HCT116 (cell line): Measurements from ENCODE around the gene DOCK2. TPM values are rescaled to one million over a fixed set of nuclear protein-coding genes. Genes with fewer than 3 reads are reported as not detected.

ENCODE experiments used
- ATAC-seq: fragments of 200-7000 bp; cut with Tn5 transposase; 2 replicates; pipeline ENCODE4 v1.9.1; 2020; ENCODE audit warnings: mild to moderate bottlenecking, moderate library complexity
- BruUV-seq: library from RNA; stranded (reverse); fragments of 400-500 nt; replicated peaks from 2 replicates; lab custom pipeline; 2021; lab: Mats Ljungman, UMichigan
- CTCF ChIA-PET: fragments of 300-600 bp; sonication (Branson Sonifier 250); formaldehyde crosslinking; loops from one replicate; lab custom pipeline; 2021; ENCODE audit warnings: antibody characterized with exemption; lab: Charles Lee
- POLR2A ChIA-PET: fragments of 300-600, 350-600 bp; sonication (Branson Sonifier 250); formaldehyde crosslinking; loops from one replicate; lab custom pipeline; 2021; ENCODE audit warnings: antibody characterized with exemption; lab: Charles Lee
- RAD21 ChIA-PET, 2 experiments: fragments of 300-600 bp; sonication (Branson Sonifier 250); formaldehyde crosslinking; loops; one replicate each; lab custom pipeline; 2023; ENCODE audit warnings: low total read pairs in 2 of 2; ENCODE audit not compliant: uncharacterized antibody in 2 of 2, unreplicated experiment in 2 of 2, low non-redundant PET in 1 of 2; lab: Charles Lee
- DNase-seq: peaks from one replicate; pipeline ENCODE4 v3.0.0-alpha.2; 2010; ENCODE audit warnings: low read depth, low spot score
- H2AFZ ChIP-seq: fragments of 200-600 bp; shearing (Covaris generic), sonication (generic); 2 replicates; pipeline ENCODE4 v1.6.1; 2017; ENCODE audit warnings: low read depth, mixed run types, mixed read lengths, antibody characterized with exemption, low read length; ENCODE audit not compliant: poor library complexity, severe bottlenecking
- H3K27ac ChIP-seq: 2 replicates; pipeline ENCODE4 v1.5.1; 2012; ENCODE audit warnings: low read depth, low read length
- H3K27me3 ChIP-seq: fragments of 200-600 bp; sonication (generic); 2 replicates; pipeline ENCODE4 v1.6.1; 2016; ENCODE audit warnings: mixed run types, low read length, mixed read lengths; ENCODE audit not compliant: insufficient read depth
- H3K36me3 ChIP-seq, 2 experiments: fragments of 200-500 bp in 1 of 2; fragments of 200-600 bp in 1 of 2; sonication (Bioruptor generic) in 1 of 2; sonication (generic) in 1 of 2; 2 replicates each; pipeline versions ENCODE4 v1.5.1 to v1.6.1; 2014 to 2016; ENCODE audit warnings: low read length in 2 of 2, inconsistent platforms in 1 of 2, mixed read lengths in 1 of 2, mixed run types in 1 of 2; ENCODE audit not compliant: insufficient read depth in 2 of 2, control insufficient read depth in 1 of 2
- H3K4me1 ChIP-seq, 2 experiments: fragments of 200-600 bp in 1 of 2; sonication (generic) in 1 of 2; 2 replicates each; pipeline versions ENCODE4 v1.5.1 to v1.6.1; 2012 to 2017; ENCODE audit warnings: low read length in 2 of 2, inconsistent platforms in 1 of 2, mild to moderate bottlenecking in 1 of 2, mixed read lengths in 1 of 2, mixed run types in 1 of 2, moderate library complexity in 1 of 2; ENCODE audit not compliant: insufficient read depth in 2 of 2, control insufficient read depth in 1 of 2
- H3K4me2 ChIP-seq: fragments of 200-600 bp; sonication (generic); 2 replicates; pipeline ENCODE4 v1.6.1; 2017; ENCODE audit warnings: mixed run types, low read length, mixed read lengths
- H3K4me3 ChIP-seq, 2 experiments: fragments of 200-600 bp in 1 of 2; sonication (generic) in 1 of 2; replicated peaks in 1 of 2; 2 replicates each; pipeline ENCODE4 v1.5.1; 2011 to 2016; ENCODE audit warnings: low read length in 2 of 2, control low read depth in 1 of 2, low read depth in 1 of 2, mild to moderate bottlenecking in 1 of 2, mixed read lengths in 1 of 2, mixed run types in 1 of 2
- H3K79me2 ChIP-seq: fragments of 200-600 bp; sonication (generic); 2 replicates; pipeline ENCODE4 v1.6.1; 2017; ENCODE audit warnings: mild to moderate bottlenecking, mixed run types, low read length, moderate library complexity, mixed read lengths; ENCODE audit not compliant: insufficient read depth
- H3K9ac ChIP-seq: fragments of 200-600 bp; sonication (generic); 2 replicates; pipeline ENCODE4 v1.6.1; 2016; ENCODE audit warnings: low read length, mixed read lengths
- H3K9me2 ChIP-seq: fragments of 200-600 bp; sonication (generic), shearing (Covaris generic); 2 replicates; pipeline ENCODE4 v1.6.1; 2017; ENCODE audit warnings: mixed run types, mild to moderate bottlenecking, moderate library complexity; ENCODE audit not compliant: insufficient read depth
- H3K9me3 ChIP-seq, 2 experiments: fragments of 200-500 bp in 1 of 2; fragments of 200-600 bp in 1 of 2; sonication (Bioruptor generic) in 1 of 2; sonication (generic) in 1 of 2; 2 replicates each; pipeline ENCODE4 v1.6.1; 2014 to 2017; ENCODE audit warnings: low read length in 2 of 2, mixed read lengths in 2 of 2, inconsistent platforms in 1 of 2, low read depth in 1 of 2, mild to moderate bottlenecking in 1 of 2, mixed run types in 1 of 2, moderate library complexity in 1 of 2; ENCODE audit not compliant: control insufficient read depth in 1 of 2, insufficient read depth in 1 of 2
- H4K20me1 ChIP-seq: fragments of 200-600 bp; sonication (generic), shearing (Covaris generic); 2 replicates; pipeline ENCODE4 v1.6.1; 2017; ENCODE audit warnings: mixed run types, mild to moderate bottlenecking, moderate library complexity; ENCODE audit not compliant: insufficient read depth
- CBX3 ChIP-seq: IDR thresholded peaks from 2 replicates; pipeline ENCODE4 v1.6.1; 2012; ENCODE audit warnings: low read depth
- CEBPB ChIP-seq: IDR thresholded peaks from 2 replicates; pipeline ENCODE4 v1.6.1; 2012; ENCODE audit warnings: low read depth
- CTCF ChIP-seq, 3 experiments: fragments of 200-600 bp in 1 of 3; sonication (generic) in 1 of 3; IDR thresholded peaks in 2 of 3; conservative IDR thresholded peaks in 1 of 3; 2 replicates each; pipeline ENCODE4 v1.5.1; 2012 to 2017; ENCODE audit warnings: low read depth in 2 of 3, low read length in 2 of 3, antibody characterized with exemption in 1 of 3, borderline replicate concordance in 1 of 3, control low read depth in 1 of 3, mild to moderate bottlenecking in 1 of 3, mixed read lengths in 1 of 3, mixed run types in 1 of 3, moderate library complexity in 1 of 3; ENCODE audit not compliant: insufficient read depth in 1 of 3
- EGR1 ChIP-seq: IDR thresholded peaks from 2 replicates; pipeline ENCODE4 v1.6.1; 2012; ENCODE audit warnings: low read depth
- EZH2 ChIP-seq: fragments of 200-600 bp; sonication (generic); IDR thresholded peaks from 2 replicates; pipeline ENCODE4 v1.6.1; 2017; ENCODE audit warnings: antibody characterized with exemption, mixed run types
- EZH2phosphoT487 ChIP-seq: fragments of 200-600 bp; IDR thresholded peaks from 2 replicates; pipeline ENCODE4 v1.6.1; 2018; ENCODE audit warnings: antibody characterized with exemption, borderline replicate concordance
- FOSL1 ChIP-seq: IDR thresholded peaks from 2 replicates; pipeline ENCODE4 v1.6.1; 2012; ENCODE audit warnings: low read depth
- POLR2AphosphoS5 ChIP-seq: IDR thresholded peaks from 2 replicates; pipeline ENCODE4 v1.6.1; 2011; ENCODE audit warnings: mild to moderate bottlenecking, low read depth, low read length, moderate library complexity
- RAD21 ChIP-seq: IDR thresholded peaks from 2 replicates; pipeline ENCODE4 v1.6.1; 2012; ENCODE audit warnings: low read depth, mild to moderate bottlenecking
- SIN3A ChIP-seq: IDR thresholded peaks from 2 replicates; pipeline ENCODE4 v1.6.1; 2012; ENCODE audit warnings: low read depth
- SP1 ChIP-seq: IDR thresholded peaks from 2 replicates; pipeline ENCODE4 v1.6.1; 2012; ENCODE audit warnings: low read depth
- SRF ChIP-seq: IDR thresholded peaks from 2 replicates; pipeline ENCODE4 v1.6.1; 2012; ENCODE audit warnings: low read depth
- YY1 ChIP-seq: IDR thresholded peaks from 2 replicates; pipeline ENCODE4 v1.6.1; 2011; ENCODE audit warnings: low read length, low read depth, moderate library complexity, mild to moderate bottlenecking; ENCODE audit not compliant: insufficient replicate concordance; ENCODE audit errors: extremely low read depth
- ZFX ChIP-seq: fragments of 450-650 bp; IDR thresholded peaks from 2 replicates; pipeline ENCODE4 v1.6.1; 2017
- ZNF274 ChIP-seq: fragments of 200-500 bp; sonication (Bioruptor generic); IDR thresholded peaks from 2 replicates; pipeline ENCODE4 v1.6.1; 2014; ENCODE audit warnings: mild to moderate bottlenecking, low read depth, low read length, inconsistent platforms
- intact Hi-C: fragments of 100-400 bp; cut with micrococcal nuclease; formaldehyde crosslinking; loops from 2 replicates; pipeline ENCODE4 v1.10.0; 2022
- total RNA-seq: library from RNA; stranded (reverse); gene quantifications from one replicate; pipeline ENCODE4 v1.2.1, GENCODE V29; 2021; ENCODE audit not compliant: unreplicated experiment
- TF ChIP-seq, protein P1 (sequence below): IDR thresholded peaks from 2 replicates; pipeline ENCODE4 v1.6.1; 2012; ENCODE audit warnings: low read depth

The DOCK2 gene
- total RNA-seq, 1 experiment from 2014 or later: 0.89 TPM

DNA sequence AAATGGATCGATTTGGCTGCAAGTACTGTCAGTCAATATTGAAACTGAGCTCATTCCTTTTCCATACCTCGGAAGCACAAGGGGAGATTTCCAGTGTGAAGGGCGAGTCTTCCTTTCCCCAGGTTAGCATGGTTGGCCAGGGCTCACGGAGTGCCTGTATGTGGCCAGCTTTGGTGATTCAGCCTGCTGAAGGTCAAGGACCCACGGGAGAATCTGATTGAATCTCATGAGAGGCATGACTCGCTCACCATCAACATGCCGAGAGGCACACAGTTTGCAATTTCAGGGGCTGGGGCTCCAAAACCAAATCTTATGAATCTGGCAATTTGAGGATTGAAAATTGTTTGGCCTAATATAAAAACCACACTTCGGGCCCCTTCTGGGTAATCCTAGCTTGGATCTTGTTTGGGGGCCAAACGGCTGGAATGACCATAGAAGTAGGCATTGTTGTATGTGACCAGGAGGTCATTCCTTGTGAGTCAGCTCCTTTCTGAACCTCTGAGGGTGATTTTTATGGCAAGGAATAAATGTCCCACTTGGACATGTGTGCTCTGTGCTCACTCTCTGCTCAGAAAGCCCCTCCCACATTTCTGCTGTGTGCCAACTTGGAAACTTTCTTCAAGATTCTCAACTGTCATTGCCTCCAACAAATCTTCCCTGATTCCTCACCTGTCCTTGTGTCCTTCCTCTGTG lies 69.8 kb downstream of the DOCK2 start:
- H3K79me2 ChIP-seq: no peaks in the 10 kb centered on the region
- DNase-seq: no peak
- POLR2A ChIA-PET: no interaction called here
- RAD21 ChIA-PET: no interaction called here
- no peak overlapping the region for H3K27ac ChIP-seq
- no peak for TF ChIP-seq ZFX
- no peak for TF ChIP-seq CBX3
- H2AFZ ChIP-seq: no peak overlapping the region
- peak; percentile 57; the same call in 1 of the 2 replicates for ATAC-seq
- intact Hi-C loops: loop anchor here (10.0 kb wide), 1 partner anchor 478 kb away; no protein-coding TSS in a partner anchor
- H3K9me3 ChIP-seq: no peaks in the 10 kb centered on the region
- H3K4me3 ChIP-seq: no peak overlapping the region
- no peaks in the 10 kb centered on the region for H4K20me1 ChIP-seq
- peaks cover 0 to 10% of the 10 kb centered on the region in 2 experiments; a peak in 2 of 4 replicates for H3K4me1 ChIP-seq
- BruUV-seq: no TSS peak
- H3K9me2 ChIP-seq: no peaks in the 10 kb centered on the region
- CTCF ChIA-PET: no interaction called here
- H3K36me3 ChIP-seq: no peaks in the 10 kb centered on the region
- H3K27me3 ChIP-seq: 0 out of 2 replicates have a peak, but pooled peaks cover 8% of the 10 kb centered on the region
- peak overlapping the region; percentile 32 for H3K4me2 ChIP-seq
- H3K9ac ChIP-seq: no peak overlapping the region

DNA sequence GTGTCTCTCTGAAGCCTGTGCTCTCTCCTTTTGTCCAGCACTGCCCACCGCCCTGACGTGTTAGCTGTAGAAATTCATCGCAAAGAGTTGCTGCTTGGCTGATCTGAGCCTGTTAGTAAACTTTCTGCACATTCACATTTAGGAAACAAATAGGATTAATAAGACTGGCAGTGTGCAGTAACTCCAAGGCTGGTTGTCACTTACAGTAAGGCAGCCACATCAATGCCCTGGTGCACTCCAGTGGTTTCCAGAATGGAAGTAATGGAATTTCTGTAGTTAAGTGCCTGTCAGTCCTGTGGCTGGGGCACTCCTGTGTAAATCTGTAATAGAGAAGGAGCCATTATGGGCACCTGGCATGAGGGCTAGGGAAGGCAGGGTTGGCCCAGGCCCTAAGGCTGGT lies 70.6 kb downstream of the DOCK2 start:
- H4K20me1 ChIP-seq: no peaks in the 10 kb centered on the region
- DNase-seq (no peak), ATAC-seq (no peak)
- 0 out of 2 replicates have a peak, but pooled peaks cover 8% of the 10 kb centered on the region for H3K27me3 ChIP-seq
- no peaks in the 10 kb centered on the region for H3K9me2 ChIP-seq
- H3K4me1 ChIP-seq: peaks cover 0 to 10% of the 10 kb centered on the region in 2 experiments; a peak in 2 of 4 replicates
- BruUV-seq: no TSS peak
- RAD21 ChIA-PET: no interaction called here
- intact Hi-C loops: loop anchor here (10.0 kb wide), 1 partner anchor 477 kb away; no protein-coding TSS in a partner anchor
- H3K4me2 ChIP-seq: no peak overlapping the region
- H3K27ac ChIP-seq: no peak overlapping the region
- CTCF ChIA-PET: no interaction called here
- POLR2A ChIA-PET: no interaction called here
- H3K36me3 ChIP-seq: no peaks in the 10 kb centered on the region
- H3K79me2 ChIP-seq: no peaks in the 10 kb centered on the region
- H3K9ac ChIP-seq: no peak overlapping the region
- no peaks in the 10 kb centered on the region for H3K9me3 ChIP-seq
- no peak overlapping the region for H3K4me3 ChIP-seq
- no peak overlapping the region for H2AFZ ChIP-seq
- TF ChIP-seq EZH2phosphoT487 (no peak), POLR2AphosphoS5 (no peak), SRF (no peak), EGR1 (no peak), SP1 (no peak), FOSL1 (no peak), YY1 (no peak), CEBPB (no peak), SIN3A (no peak), ZNF274 (no peak), CTCF (IDR thresholded peaks at IDR 0.05 in 2 of 3, conservative IDR thresholded peaks at IDR 0.05 in 1 of 3; ENCODE audit: borderline replicate concordance in 1 of 3, insufficient read depth in 1 of 3, low read depth in 2 of 3, low read length in 2 of 3) (no peak), EZH2 (no peak), RAD21 (no peak)
- TF ChIP-seq, protein P1, sequence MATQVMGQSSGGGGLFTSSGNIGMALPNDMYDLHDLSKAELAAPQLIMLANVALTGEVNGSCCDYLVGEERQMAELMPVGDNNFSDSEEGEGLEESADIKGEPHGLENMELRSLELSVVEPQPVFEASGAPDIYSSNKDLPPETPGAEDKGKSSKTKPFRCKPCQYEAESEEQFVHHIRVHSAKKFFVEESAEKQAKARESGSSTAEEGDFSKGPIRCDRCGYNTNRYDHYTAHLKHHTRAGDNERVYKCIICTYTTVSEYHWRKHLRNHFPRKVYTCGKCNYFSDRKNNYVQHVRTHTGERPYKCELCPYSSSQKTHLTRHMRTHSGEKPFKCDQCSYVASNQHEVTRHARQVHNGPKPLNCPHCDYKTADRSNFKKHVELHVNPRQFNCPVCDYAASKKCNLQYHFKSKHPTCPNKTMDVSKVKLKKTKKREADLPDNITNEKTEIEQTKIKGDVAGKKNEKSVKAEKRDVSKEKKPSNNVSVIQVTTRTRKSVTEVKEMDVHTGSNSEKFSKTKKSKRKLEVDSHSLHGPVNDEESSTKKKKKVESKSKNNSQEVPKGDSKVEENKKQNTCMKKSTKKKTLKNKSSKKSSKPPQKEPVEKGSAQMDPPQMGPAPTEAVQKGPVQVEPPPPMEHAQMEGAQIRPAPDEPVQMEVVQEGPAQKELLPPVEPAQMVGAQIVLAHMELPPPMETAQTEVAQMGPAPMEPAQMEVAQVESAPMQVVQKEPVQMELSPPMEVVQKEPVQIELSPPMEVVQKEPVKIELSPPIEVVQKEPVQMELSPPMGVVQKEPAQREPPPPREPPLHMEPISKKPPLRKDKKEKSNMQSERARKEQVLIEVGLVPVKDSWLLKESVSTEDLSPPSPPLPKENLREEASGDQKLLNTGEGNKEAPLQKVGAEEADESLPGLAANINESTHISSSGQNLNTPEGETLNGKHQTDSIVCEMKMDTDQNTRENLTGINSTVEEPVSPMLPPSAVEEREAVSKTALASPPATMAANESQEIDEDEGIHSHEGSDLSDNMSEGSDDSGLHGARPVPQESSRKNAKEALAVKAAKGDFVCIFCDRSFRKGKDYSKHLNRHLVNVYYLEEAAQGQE: no peak
